Fibroblast of lung (primary cell): ENCODE results near the gene RNLS.

Source experiments
- CTCF ChIP-seq, 2 donors: IDR thresholded peaks in 1 of 2; conservative IDR thresholded peaks in 1 of 2; 1 replicate in 1 of 2; 2 replicates in 1 of 2; pipeline ENCODE4 v1.5.1; 2011 to 2012; ENCODE audit warnings: low read length in 2 of 2, control low read depth in 1 of 2, inconsistent platforms in 1 of 2, low read depth in 1 of 2, mild to moderate bottlenecking in 1 of 2
- EZH2 ChIP-seq: IDR thresholded peaks from 2 replicates; pipeline ENCODE4 v1.5.1; 2012; ENCODE audit warnings: low read length, control low read depth, mild to moderate bottlenecking; ENCODE audit errors: missing control alignments

- no peak for TF ChIP-seq EZH2
- TF ChIP-seq CTCF (conservative IDR thresholded peaks at IDR 0.05 in 1 of 2, IDR thresholded peaks at IDR 0.05 in 1 of 2; ENCODE audit: low read depth in 1 of 2, low read length in 2 of 2), result no peak
Measured at GRCh38 chr10:88386204-88386788, 196.8 kb downstream of the RNLS start.
